Cardiac muscle cell (in vitro differentiated cells and primary cell): Measurements from ENCODE around the gene ADGRL2. TPM values are rescaled to one million over a fixed set of nuclear protein-coding genes. Genes with fewer than 3 reads are reported as not detected.

Experiments used
- DNase-seq, 2 donors: peaks; one replicate each; pipeline versions ENCODE4 v3.0.0 to v3.0.0-alpha.2; 2010 to 2017; ENCODE audit warnings: low read depth in 1 of 2, low spot score in 1 of 2
- H3K27ac ChIP-seq: fragments of 200-600 bp; sonication (generic); 2 replicates; pipeline ENCODE4 v1.5.1; 2016
- H3K27me3 ChIP-seq: fragments of 200-600 bp; sonication (generic); 2 replicates; pipeline ENCODE4 v1.6.0; 2016; ENCODE audit warnings: control low read depth
- H3K36me3 ChIP-seq: fragments of 200-600 bp; sonication (generic); 2 replicates; pipeline ENCODE4 v1.5.1; 2016; ENCODE audit warnings: control low read depth
- H3K4me1 ChIP-seq: fragments of 200-600 bp; sonication (generic); 2 replicates; pipeline ENCODE4 v1.8.1; 2017; ENCODE audit warnings: low read depth, mild to moderate bottlenecking, mixed run types
- H3K4me3 ChIP-seq: fragments of 200-600 bp; sonication (generic); 2 replicates; pipeline ENCODE4 v1.5.1; 2016; ENCODE audit warnings: mild to moderate bottlenecking
- H3K9me3 ChIP-seq: fragments of 200-600 bp; sonication (generic); 2 replicates; pipeline ENCODE4 v1.5.1; 2017; ENCODE audit warnings: low read depth, mild to moderate bottlenecking, control low read depth
- polyA plus RNA-seq: library from polyadenylated mRNA; unstranded; fragments of >200 nt; fragmentation: Nextera tagmentation; extraction: Ambion mirVana; gene quantifications from 2 replicates; pipeline ENCODE4 v1.2.1, GENCODE V29; 2016
- total RNA-seq: library from RNA; depleted of rRNA; stranded (reverse); fragments of >200 nt; gene quantifications from 2 replicates; pipeline ENCODE4 v1.2.3, GENCODE V29; 2016
- TF ChIP-seq, protein P1 (sequence below): IDR thresholded peaks from 2 replicates; pipeline ENCODE4 v1.5.1; 2012; ENCODE audit warnings: low read depth, mild to moderate bottlenecking, low read length

The ADGRL2 gene
- total and polyA plus RNA-seq, 2 experiments from 2014 or later, result 34.1 to 70.3 TPM

DNA sequence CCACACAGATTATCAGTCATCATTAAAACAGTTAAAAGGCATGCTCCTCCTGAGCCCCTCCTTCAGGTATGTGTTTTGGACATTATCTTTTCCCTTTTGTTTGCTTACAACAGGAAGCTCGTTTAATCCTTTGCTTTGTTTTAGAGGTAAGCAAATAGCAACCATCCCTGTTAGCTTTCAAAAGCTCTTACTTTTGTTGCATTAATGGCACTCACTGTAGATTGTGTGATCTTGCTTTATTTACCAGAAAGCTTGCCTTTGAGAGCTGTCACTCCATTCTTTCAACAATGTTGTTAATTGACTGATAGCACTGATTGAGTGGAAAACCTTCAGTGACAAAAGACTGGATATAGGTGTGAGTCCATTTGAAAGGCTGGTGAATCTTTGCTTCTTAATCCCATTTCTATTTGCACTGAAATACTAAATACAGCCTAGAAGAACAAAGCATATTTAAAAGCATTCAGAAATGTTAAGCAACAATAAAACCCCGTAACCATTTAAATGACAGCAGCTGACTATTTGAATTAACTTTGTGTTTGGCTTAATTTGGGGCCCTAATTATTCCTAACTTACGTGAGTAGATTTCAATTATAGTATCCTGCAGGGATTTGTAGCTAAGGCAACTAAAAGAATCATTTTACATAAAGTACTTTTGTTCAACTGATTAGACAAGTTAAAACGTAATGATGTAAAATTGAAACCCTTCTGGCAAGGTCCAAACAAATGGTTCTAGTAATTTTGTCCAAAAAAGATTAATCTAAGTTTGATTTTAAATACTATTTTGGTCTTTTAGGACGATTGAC, 48.3 kb downstream of the ADGRL2 start:
- TF ChIP-seq, protein P1, sequence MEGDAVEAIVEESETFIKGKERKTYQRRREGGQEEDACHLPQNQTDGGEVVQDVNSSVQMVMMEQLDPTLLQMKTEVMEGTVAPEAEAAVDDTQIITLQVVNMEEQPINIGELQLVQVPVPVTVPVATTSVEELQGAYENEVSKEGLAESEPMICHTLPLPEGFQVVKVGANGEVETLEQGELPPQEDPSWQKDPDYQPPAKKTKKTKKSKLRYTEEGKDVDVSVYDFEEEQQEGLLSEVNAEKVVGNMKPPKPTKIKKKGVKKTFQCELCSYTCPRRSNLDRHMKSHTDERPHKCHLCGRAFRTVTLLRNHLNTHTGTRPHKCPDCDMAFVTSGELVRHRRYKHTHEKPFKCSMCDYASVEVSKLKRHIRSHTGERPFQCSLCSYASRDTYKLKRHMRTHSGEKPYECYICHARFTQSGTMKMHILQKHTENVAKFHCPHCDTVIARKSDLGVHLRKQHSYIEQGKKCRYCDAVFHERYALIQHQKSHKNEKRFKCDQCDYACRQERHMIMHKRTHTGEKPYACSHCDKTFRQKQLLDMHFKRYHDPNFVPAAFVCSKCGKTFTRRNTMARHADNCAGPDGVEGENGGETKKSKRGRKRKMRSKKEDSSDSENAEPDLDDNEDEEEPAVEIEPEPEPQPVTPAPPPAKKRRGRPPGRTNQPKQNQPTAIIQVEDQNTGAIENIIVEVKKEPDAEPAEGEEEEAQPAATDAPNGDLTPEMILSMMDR, result no peak
- no peaks in the 10 kb centered on the region for H3K36me3 ChIP-seq
- peak overlapping the region; percentile 32 for H3K27ac ChIP-seq
- H3K4me3 ChIP-seq, result no peak overlapping the region
- no peaks in the 10 kb centered on the region for H3K27me3 ChIP-seq
- H3K4me1 ChIP-seq, result peaks cover 44% of the 10 kb centered on the region
- no peaks in the 10 kb centered on the region for H3K9me3 ChIP-seq
- DNase-seq, result no peak

DNA sequence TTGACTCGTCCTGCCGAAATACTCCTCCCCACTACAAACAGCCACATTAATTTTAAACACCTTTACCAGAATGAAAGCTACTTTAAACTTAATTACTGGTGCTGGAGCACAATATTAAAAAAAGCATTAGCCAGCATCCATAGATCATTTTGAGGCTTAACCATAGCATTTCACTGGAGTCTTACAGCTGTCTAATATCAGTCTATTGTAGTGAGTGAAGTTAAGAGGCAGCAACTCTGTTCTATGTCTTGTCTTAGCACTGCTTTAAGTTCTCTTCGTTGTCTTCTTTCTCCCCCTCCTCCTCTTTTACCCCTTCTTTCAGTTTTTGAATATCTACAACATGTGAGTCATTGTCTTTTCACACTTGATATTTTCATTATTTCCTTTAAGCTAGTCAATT, 49.3 kb downstream of the ADGRL2 start:
- TF ChIP-seq, protein P1, result no peak
- Histone ChIP-seq H3K9me3 (no peaks in the 10 kb centered on the region), H3K4me1 (peaks cover 38% of the 10 kb centered on the region), H3K27me3 (no peaks in the 10 kb centered on the region), H3K4me3 (no peak overlapping the region), H3K27ac (peak overlapping the region; percentile 22), H3K36me3 (no peaks in the 10 kb centered on the region)
- no peak for DNase-seq

DNA sequence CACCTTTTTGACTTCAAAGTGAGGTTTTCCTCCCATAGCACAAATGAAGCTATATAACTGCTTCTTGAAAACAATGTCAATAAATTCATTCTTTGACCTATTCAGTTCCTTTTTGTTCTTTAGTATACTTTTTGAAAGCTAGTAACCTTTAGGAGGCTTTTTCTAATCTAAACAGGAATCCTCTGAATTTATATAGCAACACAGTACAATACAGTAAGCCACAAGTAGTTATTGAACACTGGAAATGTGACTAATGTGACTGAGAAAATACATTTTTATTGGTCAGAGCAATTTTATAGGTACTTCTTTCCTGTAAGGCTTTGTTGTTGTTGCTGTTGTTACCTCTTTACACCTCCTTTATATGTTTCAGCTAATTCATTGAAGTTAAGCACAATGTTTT, 49.8 kb downstream of the ADGRL2 start:
- H3K4me1 ChIP-seq, result peaks cover 38% of the 10 kb centered on the region
- no peaks in the 10 kb centered on the region for H3K9me3 ChIP-seq
- H3K4me3 ChIP-seq, result no peak overlapping the region
- H3K36me3 ChIP-seq, result no peaks in the 10 kb centered on the region
- no peak for DNase-seq
- peak overlapping the region; percentile 8 for H3K27ac ChIP-seq
- H3K27me3 ChIP-seq, result no peaks in the 10 kb centered on the region
- TF ChIP-seq, protein P1, result no peak

DNA sequence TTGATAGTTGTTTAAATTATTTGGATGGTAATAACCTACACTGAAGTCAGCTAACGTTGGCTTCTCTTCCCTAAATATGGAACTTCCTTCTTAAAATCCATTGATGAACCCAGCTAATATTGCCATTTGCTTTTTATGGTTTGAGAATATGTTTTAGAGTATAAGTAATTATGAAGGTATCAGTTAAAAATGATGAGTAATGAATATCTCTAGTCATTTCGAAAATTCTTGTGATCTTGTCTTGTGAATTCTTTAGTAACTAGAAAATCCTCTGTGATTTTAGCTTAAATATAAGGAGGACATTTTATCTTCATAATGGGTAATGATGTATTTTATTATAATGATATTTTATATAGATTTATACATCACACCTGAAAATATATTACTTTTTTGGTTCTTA, 50.5 kb downstream of the ADGRL2 start:
- no peak overlapping the region for H3K4me3 ChIP-seq
- peaks cover 38% of the 10 kb centered on the region for H3K4me1 ChIP-seq
- TF ChIP-seq, protein P1, result no peak
- no peaks in the 10 kb centered on the region for H3K9me3 ChIP-seq
- no peak overlapping the region for H3K27ac ChIP-seq
- H3K36me3 ChIP-seq, result no peaks in the 10 kb centered on the region
- no peaks in the 10 kb centered on the region for H3K27me3 ChIP-seq
- DNase-seq, result no peak

DNA sequence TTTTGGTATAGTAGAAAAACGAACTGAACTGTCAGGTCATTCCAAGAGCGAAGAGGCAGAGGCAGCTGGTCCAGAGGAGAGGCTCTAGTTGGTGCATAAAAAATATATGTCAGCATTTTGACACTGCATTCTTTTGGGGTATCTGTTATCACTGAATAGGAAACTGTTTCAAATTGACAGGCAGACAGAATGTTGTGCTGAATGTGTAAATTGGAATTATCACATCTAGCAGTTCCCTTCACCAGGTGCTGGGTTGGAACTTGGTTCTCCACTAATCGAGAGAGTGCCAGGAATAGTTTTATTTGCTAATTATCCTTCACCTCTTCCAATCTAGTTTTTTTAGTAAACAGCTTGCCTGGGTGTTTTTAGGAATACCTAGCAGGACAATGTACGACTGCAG, 52.2 kb downstream of the ADGRL2 start:
- peaks cover 31% of the 10 kb centered on the region for H3K4me1 ChIP-seq
- H3K27ac ChIP-seq, result no peak overlapping the region
- DNase-seq, result no peak
- H3K27me3 ChIP-seq, result no peaks in the 10 kb centered on the region
- no peaks in the 10 kb centered on the region for H3K9me3 ChIP-seq
- no peak overlapping the region for H3K4me3 ChIP-seq
- TF ChIP-seq, protein P1, result no peak
- H3K36me3 ChIP-seq, result no peaks in the 10 kb centered on the region
